HUDEP-2 (cell line): ENCODE results near the gene CDC42BPG.

Experiments used
- DNase-seq, 76 experiments: peaks; one replicate each; lab custom pipeline; 2025; ENCODE audit not compliant: unreplicated experiment in 76 of 76; lab: John Stamatoyannopoulos, UW

The CDC42BPG gene

DNA sequence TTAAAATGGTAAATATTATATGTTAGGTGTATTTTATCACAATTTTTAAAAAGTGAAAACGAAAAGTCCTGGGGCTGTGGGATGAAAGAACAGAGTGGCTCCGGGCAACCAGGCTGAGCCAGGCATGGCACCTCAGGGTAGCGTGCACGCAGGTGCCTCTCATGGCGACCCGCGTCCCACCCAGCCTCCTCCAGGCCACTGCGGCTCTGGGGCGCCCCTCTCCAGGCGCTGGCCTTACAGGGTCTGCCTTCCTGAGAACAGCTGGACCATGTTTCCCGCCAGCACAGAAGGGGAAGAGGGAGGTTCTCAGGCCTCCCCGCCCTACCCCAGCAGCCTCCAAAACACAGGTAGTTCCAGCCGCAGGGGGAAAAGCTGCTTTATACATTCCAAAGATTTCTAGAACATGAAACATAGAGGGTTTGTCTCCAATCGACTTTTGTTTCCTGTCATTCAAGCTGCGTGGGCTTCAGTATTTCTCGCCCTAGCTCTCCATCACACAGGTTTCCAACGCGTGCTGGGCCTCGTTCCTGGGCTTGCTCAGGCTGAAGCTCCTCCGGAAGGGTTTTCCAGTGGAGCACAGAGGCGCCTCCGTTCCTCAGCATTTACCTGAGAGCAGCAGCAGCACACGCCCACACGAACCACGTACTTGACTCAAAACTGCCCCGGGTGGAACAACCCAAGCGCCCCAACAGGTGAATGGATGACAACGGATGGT is 23.5 kb upstream of the CDC42BPG start:
- DNase-seq: no peak

DNA sequence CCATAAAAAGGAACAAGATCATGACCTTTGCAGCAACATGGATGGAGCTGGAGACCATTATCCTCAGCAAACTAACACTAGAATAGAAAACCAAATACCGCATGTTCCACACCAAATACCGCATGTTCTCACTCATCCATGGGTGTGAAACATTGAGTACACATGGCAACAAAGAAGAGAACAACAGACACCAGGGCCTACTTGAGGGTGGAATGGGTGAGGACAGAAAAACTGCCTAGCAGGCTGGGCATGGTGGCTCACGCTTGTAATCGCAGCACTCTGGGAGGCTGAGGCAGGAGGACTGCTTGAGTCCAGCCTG is 21.7 kb upstream of the CDC42BPG start:
- no peak for DNase-seq

DNA sequence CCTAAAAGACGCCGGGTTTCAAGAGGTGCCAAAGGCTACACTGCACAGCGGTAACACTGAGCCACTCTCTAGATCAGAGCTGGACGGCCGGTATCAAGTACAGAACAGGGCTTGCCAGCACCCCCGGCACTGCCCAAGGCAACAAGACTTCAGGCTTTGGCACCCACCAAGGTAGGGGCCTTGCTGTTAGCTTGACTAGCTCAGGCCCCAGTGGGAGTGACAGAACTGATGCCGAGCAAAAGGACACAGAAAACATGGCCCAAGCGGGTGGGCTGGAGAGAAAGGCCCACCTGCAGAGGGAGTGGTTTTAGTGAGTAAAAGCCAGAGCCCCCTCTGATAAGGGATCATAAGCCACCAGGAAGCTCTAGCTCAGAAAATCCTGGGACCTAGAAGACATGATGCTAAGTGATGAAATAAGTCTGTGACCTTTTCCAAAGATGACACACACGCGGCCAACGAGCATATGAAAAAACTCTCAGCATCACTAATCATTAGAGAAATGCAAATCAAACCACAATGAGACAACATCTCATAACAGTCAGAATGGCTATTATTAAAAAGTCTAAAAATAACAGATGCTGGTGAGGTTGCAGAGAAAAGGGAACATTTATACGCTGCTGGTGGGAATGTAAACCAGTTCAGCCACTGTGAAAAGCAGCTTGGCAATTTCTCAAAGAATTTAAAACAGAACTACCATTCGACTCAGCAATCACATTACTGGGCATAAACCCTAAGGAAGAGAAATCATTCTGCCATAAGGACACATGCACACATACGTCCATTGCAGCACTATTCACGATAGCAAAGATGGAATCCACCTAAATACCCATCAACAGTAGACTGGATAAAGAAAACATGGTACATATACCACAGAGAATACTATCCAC is 21.1 kb upstream of the CDC42BPG start:
- no peak for DNase-seq

DNA sequence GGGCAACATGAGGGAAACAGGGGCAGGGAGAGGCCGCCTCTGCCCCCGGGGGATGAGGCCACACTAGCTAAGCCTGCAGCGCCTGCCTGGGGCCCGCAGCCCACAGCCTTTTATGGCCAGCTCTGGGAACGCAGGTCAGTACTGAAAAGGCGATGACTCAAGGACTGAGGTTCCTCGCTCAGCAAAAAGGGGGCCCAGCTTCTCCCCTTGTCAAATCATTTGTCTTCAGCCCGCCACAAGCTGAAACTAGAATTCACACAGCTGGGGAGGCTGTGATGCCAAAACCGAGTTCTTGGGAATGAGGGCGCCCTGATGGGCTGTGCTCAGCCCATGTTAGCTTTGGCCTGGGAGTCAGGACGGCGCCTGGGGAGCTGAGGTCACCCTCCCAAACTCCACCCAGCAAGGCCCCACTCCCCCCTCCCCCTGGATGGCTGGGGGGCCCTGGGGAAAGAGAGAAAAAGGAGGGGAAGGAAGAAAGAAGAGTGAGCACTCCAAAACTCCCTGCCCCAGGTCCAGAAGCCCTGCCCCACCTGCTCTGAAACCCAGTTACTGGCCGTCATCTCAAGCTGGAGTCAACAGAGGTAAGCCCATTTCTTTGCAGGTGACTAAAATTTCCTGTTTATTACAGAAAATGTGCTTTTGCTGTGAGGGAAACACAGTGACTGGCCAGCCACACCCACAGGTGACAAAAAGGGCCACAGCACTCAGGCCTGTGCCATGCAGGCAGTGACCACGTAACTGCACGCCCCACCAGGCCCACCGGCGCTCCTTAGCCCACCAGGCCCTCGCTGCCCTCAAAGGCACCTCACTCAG is 20.2 kb upstream of the CDC42BPG start:
- DNase-seq: no peak

DNA sequence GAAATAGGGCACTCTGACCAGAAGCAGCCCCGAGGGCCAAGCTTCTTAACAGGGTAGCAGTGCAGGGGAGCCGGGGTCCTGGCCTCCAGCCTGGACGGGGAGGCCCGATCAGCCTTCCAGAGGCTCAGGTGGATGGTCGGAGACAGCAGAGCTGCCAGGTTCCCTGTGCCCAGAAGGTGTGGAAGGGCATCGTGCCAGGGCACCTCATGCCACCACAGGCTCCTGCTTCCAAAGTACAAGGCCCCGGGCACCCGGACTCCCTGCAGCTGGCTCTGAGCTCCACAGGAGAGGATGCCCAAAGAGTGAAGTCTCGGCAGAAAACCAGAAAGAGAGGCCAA is 19.7 kb upstream of the CDC42BPG start:
- DNase-seq: no peak

DNA sequence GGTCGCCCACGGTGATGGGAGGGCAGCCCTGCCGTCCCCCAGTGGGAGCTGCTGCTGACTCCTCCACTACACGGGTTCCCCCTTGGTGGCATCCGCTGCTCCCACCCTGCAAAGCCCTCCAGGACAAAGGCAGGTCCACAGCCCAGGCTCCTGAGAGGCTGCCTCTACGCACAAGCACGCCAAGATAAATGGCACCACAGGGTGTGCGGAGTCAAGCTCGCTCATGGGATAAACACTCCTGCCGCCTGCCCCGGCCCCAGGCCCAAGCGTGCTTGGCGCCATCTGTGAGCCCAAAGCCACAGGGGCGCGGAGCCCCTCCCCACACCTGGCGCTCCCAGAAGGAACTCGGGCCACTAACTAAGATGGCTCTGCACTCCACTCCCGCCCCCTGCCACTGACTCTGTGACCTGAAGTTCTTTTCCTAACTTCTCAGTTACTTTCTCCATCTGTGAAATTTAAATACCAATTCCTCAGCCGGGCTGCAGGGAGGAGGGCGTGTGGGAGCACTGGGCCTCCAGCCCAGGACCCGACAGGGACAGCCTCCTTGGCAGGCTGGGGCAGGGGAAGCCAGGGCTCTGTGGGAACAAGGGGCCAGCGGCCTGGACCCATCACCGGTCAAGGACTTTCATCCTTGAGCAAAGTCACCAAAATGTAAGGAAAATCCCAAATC is 19.1 kb upstream of the CDC42BPG start:
- DNase-seq: no peak

DNA sequence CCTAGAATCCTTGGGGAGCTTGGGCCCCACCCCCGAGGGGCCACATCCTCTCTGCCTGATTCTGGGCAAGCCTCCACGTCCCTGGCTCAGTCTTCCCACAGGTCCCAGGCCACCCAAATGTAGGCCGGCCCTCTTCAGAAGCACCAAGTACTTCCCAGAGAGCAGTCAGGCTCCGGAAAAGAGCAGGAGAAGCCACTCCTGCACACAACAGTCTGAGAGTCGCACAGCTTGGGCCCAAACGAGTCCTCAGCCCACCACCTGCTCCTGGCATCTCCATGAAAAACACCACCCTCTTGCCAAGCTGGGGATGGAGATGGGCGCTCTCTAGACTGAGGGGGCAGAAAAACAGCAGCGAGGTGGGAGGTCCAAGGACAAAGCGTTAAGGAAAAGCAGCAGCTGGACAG is 18.5 kb upstream of the CDC42BPG start:
- no peak for DNase-seq

DNA sequence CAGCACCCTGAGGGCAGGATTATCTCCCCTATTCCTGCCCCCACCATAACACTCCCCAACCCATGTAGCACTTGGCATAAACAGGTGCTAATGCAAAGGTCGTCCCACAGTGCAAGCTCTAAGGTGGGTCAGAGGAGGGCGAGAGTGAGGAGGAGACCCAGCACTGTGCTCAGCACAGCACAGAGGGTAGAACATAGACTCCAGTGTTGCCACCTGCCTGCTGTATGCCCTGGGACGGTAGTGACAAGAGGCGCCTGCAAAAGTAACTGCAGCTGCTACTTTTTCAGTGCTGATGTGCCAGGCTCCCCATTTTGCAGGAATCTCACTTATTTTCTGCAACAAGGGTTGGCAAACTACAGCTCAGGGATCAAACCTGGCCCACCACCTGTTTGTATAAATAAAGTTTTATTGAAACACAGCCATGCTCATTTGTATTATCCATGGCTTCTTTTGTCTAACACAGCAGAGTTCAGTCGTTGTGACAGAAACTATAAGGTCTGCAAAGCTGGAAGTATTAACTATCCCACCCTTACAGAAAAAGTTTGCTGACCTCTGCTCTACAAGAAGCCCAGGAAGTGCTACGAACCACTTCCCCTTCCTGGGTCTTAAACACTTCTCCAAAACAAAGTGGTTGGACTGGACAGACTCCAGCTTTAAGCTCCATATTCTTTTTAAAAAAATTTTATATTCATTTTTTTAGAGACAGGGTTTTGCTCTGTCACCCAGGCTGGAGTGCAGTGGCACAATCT is 16.9 kb upstream of the CDC42BPG start:
- no peak for DNase-seq

DNA sequence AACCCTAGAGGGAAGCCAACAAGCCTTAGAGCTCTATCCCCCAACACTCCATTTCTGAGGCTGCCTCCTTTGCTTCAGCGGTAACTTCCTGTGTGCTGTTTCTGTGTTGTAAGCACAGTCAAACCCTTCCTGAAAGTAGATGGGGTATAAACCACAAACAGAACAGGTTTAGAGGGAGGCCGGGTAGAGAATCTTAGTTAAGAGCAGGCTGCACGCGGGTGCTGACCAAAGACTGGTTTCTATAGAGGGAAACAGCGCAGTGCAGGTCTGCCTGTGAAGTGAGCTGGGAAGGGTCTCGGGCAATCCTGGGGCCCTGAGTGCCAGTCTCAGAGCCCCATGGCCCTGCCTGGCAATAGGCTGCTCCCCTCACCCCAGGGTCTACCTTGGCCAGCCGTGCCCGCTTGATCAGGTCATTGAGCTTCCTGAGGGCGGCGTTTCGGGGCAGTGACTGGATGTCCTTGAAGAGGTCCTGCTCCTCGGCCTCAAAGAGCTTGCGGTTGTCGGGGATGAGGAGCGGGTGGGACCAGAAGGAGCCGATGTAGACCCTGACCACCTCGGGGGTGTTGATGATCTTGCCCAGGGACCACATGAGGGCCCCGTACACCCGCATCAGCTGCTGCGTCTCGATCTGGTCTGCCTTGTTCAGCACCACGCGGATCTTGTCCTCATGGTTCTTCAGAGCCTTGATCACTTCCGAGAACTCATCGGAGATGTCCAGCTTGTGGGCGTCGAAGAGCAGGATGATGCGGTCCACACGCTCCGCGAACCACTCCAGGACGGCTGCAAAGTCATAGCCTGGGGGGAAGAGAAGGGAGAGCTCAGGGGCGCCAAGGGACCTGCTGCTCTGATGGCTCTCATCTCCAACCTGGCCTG is 15.3 kb upstream of the CDC42BPG start:
- no peak for DNase-seq

DNA sequence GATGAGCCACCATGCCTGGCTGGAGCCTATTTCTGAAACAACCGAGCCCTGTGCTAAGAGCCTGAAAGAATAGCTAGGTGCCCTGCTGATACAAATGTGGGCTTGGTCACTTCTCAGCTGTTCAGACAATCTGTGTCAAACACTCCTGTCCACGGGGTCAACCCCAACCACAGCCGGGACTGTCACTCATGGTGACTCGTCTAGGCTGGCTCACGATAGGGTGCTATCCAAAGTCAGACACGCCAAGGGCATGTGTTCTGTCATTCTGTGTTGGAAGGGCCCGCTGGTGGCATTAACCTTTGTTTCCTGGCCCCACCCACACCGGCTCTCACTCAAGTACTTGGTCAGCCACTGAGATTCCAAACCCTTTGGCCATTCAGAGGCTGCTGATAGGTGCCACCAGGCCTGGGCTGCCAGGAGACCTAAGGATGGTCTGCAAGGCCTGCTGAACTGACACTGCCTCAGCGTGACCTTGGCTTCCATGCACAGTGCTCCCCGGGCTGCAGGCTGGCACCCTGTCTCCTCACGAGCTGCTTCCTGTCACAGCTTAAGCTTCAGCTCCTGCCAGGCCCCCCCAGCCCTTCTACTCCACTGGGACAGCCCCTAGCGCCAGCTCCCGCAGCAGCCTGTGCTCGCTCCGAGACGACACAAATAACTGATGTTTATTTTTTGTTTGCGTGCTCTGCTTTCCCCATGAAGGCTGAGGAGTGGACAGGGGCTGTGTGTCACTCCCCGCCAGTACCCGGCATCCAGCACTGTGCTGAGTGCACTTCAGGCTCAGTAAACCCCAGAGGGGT is 14.2 kb upstream of the CDC42BPG start:
- DNase-seq: peak in 1 of 76 experiments; percentile 19

DNA sequence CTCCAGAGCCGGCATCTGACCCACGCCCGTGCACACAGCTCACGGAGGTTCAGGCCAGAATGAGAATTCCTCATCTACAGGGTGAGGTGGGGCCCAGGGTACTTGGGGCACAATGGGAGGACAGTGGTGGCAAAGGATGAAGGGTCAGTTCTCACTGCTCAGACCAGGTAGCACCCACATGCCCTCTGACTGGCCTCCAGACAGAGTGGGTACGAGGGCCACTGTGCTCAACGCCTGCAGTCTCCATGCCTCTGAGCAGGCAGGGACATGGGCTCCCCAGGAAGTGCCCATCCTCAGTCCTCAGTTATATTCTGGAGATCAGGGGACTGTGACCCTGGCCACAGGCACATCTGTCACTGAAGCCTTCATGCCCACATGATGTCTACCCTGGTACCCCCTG is 13.0 kb upstream of the CDC42BPG start:
- DNase-seq: no peak

DNA sequence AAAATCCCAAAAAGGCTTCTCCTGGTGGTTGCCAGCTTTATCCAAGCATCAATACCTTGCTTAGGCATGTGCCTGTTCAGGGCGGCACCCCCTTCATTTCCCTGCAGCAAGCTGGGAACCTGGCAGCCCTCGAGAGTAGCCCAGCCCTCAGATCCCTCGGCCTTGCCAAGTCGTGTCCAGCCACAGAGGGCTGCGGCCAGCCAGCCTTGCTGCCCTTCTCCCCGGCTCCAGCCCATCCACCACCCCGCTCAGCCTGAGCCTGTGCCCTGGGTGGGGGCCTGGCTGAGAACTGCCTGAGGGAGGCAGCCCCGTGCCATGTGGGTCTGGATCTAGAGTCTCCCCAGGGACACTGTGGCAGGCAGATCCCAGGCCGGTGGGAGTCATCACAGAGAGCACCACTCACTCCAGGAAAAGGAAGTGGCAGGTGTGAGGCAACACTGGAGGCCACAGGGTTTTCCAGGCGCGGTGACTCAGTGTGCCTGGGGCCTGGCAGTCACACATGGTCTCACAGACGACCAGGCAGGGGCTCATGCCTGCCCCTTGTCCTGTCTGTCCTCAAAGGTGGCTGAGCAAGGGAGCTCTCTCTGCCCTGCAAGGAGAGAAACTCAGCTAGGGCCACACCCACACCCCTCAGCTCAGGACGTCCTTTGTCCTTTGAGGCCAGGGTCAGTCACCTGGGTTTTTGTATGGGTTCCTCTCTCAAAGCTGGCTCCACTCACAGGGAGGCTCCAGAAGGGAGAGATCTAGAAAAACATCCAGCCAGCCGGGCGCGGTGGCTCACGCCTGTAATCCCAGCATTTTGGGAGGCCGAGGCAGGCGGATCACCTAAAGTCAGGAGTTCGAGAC is 12.2 kb upstream of the CDC42BPG start:
- DNase-seq: no peak

DNA sequence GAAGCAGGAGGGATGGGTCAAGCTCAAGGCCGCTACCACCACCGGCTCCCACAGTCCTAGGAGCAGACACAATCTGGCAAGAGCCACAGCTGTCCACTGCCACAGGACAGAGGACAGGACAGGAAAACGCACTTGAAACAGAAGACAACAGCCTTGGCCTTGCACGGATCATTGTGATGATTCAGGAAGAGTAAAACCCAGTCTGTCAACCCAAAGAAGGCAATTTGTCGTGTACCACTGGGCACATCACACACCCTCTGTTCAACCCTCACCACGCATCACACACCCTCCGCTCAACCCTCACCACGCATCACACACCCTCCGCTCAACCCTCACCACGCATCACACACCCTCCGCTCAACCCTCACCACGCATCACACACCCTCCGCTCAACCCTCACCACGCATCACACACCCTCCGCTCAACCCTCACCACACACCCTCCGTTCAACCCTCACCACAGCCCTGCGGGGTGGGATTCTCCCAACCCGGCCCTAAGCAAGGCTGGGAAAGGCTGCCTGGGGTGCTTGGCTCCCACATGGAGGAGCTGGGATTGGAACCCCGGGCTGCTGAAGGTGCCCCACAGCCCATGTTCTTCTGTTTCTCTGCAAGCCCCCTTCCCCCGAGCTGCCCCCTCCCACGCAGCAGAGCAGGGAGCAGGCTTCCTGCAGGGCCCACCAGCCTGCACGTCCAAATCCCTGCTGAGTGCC is 11.3 kb upstream of the CDC42BPG start:
- DNase-seq: no peak

DNA sequence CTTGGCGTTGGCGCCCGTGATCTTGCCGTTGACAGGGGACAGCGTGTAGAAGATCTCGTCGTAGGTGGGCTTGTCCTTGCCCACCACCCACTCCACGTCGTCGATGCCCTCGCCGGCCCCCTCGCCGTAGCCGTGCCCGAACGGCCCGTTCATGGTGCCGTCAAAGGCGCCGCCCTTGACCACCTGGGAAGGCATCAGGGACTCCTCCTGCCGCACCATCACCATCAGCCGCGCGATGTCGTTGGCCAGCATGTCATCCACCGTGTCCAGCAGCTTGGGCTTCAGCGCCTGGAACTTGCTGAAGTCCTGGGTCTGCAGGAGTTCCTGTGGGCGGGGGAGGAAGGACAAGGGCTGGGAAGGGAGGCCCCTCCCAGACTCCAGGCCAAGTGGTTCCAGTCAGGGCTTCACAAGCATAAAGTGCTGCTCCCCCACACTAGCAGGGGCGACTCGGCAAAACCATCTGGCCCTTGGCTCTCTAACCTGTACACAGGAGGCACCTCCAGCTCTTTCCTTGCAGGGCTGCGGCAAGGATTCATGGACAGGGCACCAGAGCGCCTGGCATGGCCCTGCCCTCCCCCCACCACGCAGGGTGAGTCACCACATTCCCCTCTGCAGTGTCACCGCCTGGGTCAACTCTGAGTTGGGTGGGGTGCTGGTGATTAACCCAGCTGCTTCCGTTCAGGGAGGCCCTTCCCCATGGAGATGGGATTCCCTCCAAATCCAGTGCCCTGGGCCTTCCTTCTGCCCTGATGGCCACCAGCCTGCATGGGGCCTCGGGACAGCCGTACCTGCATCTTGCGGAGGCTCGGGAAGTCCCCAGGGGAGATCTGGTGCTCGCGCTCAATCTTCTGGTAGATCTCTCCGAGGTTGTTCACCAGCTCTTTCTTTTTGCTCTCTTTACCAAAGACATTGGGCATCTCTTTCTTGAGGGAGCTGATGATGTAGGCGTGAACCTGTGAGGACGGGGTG is 10.4 kb upstream of the CDC42BPG start:
- peak in 69 of 76 experiments; percentile 12 to 86 (median 66) for DNase-seq

DNA sequence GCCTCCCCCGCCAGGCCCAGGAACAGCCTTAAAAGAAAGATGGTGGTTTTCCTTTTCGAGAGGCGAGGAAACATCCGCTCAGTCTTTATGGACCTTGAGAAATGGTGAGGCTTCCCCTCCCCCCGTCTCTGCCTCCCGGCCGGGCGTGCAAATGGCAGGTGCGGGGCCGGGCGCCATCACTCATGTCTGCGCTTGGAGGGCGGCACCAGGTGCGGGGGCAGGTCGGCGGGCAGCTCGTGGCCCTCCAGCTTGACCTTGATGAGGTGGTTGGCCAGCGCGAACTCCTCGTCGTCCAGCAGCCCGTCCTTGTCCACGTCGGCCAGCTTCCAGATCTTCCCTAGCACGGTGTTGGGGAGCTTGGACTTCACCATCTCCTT is 9.7 kb upstream of the CDC42BPG start:
- DNase-seq: no peak

DNA sequence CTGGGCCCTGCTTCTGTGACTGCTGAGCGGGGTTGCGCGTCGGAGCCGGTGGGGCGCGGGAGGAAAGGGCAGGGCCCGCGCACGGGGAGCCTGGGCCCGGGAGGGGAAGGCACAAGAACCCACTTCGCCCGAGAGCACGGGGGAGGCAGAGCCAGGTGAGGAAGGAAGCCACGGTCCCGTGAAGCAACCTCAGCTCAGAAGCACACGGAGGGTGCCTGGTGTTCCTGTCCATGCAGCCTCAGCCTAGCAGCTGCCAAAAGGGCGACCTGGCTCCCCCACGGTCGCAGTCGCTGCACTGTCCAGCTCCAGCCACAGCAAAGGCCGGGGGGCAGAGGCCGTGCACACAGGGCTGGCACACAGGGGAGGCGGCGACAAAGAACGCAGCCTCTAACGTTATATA is 9.3 kb upstream of the CDC42BPG start:
- no peak for DNase-seq
